ENCODE results near the gene NFKBIL1. TPM values are rescaled to one million over a fixed set of nuclear protein-coding genes. Genes with fewer than 3 reads are reported as not detected.
A peak's percentile ranks its signal among the peaks of the same experiment; 100 is the strongest.
"Not testable (repeated sequence)": the region's sequence is repeated elsewhere in the genome, so short reads cannot be mapped to it uniquely, and the experiment has no call there.

The NFKBIL1 gene, protein sequence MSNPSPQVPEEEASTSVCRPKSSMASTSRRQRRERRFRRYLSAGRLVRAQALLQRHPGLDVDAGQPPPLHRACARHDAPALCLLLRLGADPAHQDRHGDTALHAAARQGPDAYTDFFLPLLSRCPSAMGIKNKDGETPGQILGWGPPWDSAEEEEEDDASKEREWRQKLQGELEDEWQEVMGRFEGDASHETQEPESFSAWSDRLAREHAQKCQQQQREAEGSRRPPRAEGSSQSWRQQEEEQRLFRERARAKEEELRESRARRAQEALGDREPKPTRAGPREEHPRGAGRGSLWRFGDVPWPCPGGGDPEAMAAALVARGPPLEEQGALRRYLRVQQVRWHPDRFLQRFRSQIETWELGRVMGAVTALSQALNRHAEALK
- total RNA-seq: 10 to 100 TPM; 22.3 to 34.7 (median 26.5) TPM

DNA sequence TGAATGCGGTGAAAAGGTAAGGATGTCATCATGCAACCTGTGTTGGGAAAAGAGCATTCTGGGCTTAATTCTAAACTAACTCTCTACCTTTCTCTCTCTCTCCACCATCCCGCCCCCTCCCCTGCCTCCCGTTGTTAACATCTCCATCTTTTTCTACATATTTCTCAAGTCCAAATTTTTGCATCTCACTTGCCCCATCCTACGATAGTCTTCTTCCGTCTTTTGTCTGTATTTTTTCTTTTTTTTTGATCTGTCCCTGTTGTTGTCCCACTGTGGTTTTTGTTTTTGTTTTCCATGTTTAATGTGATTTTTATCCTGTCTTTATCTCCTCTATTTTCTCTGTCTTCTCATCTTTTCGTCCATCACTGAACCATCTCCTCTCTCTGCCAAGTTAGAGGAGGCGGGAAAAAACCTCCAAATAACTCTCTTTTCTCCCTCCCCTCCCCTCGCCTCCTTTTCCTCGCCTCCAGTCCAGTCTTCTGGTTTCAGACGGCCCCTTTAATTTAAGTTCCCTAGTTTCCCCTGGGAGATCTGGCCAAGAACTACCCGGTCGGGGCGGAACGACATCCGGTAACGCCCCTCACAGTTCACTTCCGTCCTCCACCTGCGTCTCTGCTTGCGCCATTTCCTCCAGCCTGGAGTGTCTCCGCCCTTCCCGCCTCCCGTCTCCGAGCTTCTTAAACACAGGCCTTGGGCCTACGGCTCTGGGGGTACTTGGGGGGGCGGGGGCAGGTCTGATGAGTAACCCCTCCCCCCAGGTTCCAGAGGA lies at the start of gene NFKBIL1:
Gene NFKBIL1, plus strand, starts transcription at position 651 of the 769 bp plus-strand sequence. Its CDS starts 87 bp downstream, at position 738.
- H3K27ac ChIP-seq: peak within 1 kb of the TSS; percentile 75 to 84
- H3K4me3 ChIP-seq: peak within 1 kb of the TSS; percentile 21 to 67 (median 50)
- TF ChIP-seq POLR2AphosphoS5 (IDR thresholded peaks at IDR 0.05) (peak; percentile 55 to 91 (median 87)), CTCF (IDR thresholded peaks at IDR 0.05) (peak in 1 of 3 donors; percentile 9), POLR2A (IDR thresholded peaks at IDR 0.05) (peak; percentile 31)
- H3K9me3 ChIP-seq: no peaks in the 10 kb centered on the region
- no peaks in the 10 kb centered on the region for H3K36me3 ChIP-seq
- no peaks in the 10 kb centered on the region for H3K27me3 ChIP-seq
- DNase-seq (ENCODE audit: low spot score in 2 of 2): peak; percentile 95
- intact Hi-C loops (cut with DNase I; ENCODE audit: low total_unique reads): loop anchor here (5.0 kb wide), 1 partner anchor 45 kb away; the partner anchor contains the start of gene NCR3
- peaks cover 0 to 11% of the 10 kb centered on the region in 2 donors for H3K4me1 ChIP-seq

GRCh38 chr6:31498748-31499147 lies 48.7 kb upstream of the NFKBIL1 start:
- H3K36me3 ChIP-seq: no peaks in the 10 kb centered on the region
- H3K9me3 ChIP-seq: no peaks in the 10 kb centered on the region
- no peak for DNase-seq (ENCODE audit: low spot score in 2 of 2)
- intact Hi-C loops (cut with DNase I; ENCODE audit: low total_unique reads): no loop called here
- no peak overlapping the region for H3K27ac ChIP-seq
- no peaks in the 10 kb centered on the region for H3K4me1 ChIP-seq
- TF ChIP-seq POLR2AphosphoS5 (IDR thresholded peaks at IDR 0.05) (no peak), CTCF (IDR thresholded peaks at IDR 0.05) (no peak), POLR2A (IDR thresholded peaks at IDR 0.05) (no peak)
- no peaks in the 10 kb centered on the region for H3K27me3 ChIP-seq
- H3K4me3 ChIP-seq: peak overlapping the region in 2 of 3 donors; percentile 63 to 79

DNA sequence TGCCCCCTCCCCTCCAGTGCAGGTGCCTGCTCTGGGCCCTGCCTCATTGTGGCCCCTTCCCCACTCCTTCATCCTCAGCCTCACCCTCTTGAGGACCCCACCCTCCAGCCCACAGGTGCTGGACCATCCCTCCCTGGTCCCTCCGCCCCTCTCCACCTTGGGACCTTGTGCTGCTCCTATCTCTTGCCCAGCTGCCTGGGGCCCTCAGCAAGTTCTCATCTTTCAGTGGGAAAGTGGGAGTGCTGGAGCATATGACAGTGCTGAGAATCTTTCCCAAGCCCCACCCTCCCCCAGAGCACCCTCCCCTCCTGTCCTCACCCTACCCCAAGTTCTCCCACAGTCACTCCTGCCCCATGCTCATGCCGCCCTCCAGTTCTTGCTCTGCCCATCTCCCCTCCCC lies 47.8 kb upstream of the NFKBIL1 start:
- H3K27me3 ChIP-seq; H3K4me1 ChIP-seq; H3K27ac ChIP-seq; H3K4me3 ChIP-seq; H3K9me3 ChIP-seq; DNase-seq (ENCODE audit: low spot score in 2 of 2); intact Hi-C loops (cut with DNase I; ENCODE audit: low total_unique reads); H3K36me3 ChIP-seq: not testable (repeated sequence)

DNA sequence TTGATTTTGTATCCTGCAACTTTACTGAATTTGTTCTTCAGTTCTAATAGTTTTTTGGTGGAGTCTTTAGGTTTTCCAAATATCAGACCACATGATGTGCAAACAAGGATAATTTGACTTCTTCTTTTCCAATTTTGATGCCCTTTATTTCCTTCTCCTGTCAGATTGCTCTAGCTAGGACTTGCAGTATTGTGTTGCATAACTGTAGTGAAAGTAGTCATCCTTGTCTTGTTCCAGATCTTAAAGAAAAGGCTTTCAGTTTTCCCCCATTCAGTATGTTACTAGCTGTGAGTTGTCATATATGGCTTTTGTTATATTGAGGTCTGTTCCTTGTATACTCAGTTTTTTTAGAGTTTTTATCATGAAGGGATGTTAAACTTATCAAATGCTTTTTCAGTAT lies 44.8 kb upstream of the NFKBIL1 start:
- no peaks in the 10 kb centered on the region for H3K36me3 ChIP-seq
- no peak for DNase-seq (ENCODE audit: low spot score in 2 of 2)
- intact Hi-C loops (cut with DNase I; ENCODE audit: low total_unique reads): no loop called here
- no peaks in the 10 kb centered on the region for H3K4me1 ChIP-seq
- no peaks in the 10 kb centered on the region for H3K27me3 ChIP-seq
- TF ChIP-seq POLR2A (IDR thresholded peaks at IDR 0.05) (no peak), POLR2AphosphoS5 (IDR thresholded peaks at IDR 0.05) (no peak), CTCF (IDR thresholded peaks at IDR 0.05) (no peak)
- H3K9me3 ChIP-seq: no peaks in the 10 kb centered on the region
- no peak overlapping the region for H3K4me3 ChIP-seq
- H3K27ac ChIP-seq: no peak overlapping the region

- not testable (repeated sequence) for H3K36me3 ChIP-seq; H3K4me1 ChIP-seq; H3K27ac ChIP-seq; H3K4me3 ChIP-seq; DNase-seq (ENCODE audit: low spot score in 2 of 2); H3K9me3 ChIP-seq; H3K27me3 ChIP-seq
- intact Hi-C loops (cut with DNase I; ENCODE audit: low total_unique reads): loop anchor here (5.0 kb wide), 1 partner anchor 1402 kb away; no protein-coding TSS in a partner anchor
These were observed 38.4 kb upstream of the NFKBIL1 start for GRCh38 chr6:31509036-31509435.

- intact Hi-C loops (cut with DNase I; ENCODE audit: low total_unique reads): no loop called here
- no peak overlapping the region for H3K27ac ChIP-seq
- no peaks in the 10 kb centered on the region for H3K4me1 ChIP-seq
- no peak for DNase-seq (ENCODE audit: low spot score in 2 of 2)
- H3K27me3 ChIP-seq: no peaks in the 10 kb centered on the region
- H3K9me3 ChIP-seq: no peaks in the 10 kb centered on the region
- no peaks in the 10 kb centered on the region for H3K36me3 ChIP-seq
- no peak overlapping the region for H3K4me3 ChIP-seq
- TF ChIP-seq POLR2A (IDR thresholded peaks at IDR 0.05) (no peak), CTCF (IDR thresholded peaks at IDR 0.05) (no peak), POLR2AphosphoS5 (IDR thresholded peaks at IDR 0.05) (no peak)
These were observed 37.4 kb upstream of the NFKBIL1 start for GRCh38 chr6:31510007-31510406.

Data from breast epithelium (tissue), 4 donors.